HUES6 (cell line): ENCODE data around the gene CCL28.

Source experiments
- H3K27ac ChIP-seq: 2 replicates; pipeline ENCODE4 v1.7.0; 2013; ENCODE audit warnings: low read depth, mild to moderate bottlenecking, low read length, inconsistent platforms
- H3K27me3 ChIP-seq: 2 replicates; pipeline ENCODE4 v1.6.1; 2013; ENCODE audit warnings: low read length; ENCODE audit not compliant: control insufficient read depth, insufficient read depth
- H3K36me3 ChIP-seq: 2 replicates; pipeline ENCODE4 v1.6.1; 2013; ENCODE audit warnings: low read length; ENCODE audit not compliant: control insufficient read depth, insufficient read depth
- H3K4me1 ChIP-seq: 2 replicates; pipeline ENCODE4 v1.6.1; 2013; ENCODE audit warnings: low read length; ENCODE audit not compliant: control insufficient read depth, insufficient read depth
- H3K4me3 ChIP-seq: 2 replicates; pipeline ENCODE4 v1.5.1; 2013; ENCODE audit warnings: low read depth, low read length
- H3K9ac ChIP-seq: one replicate; pipeline ENCODE4 v1.6.1; 2013; ENCODE audit warnings: mild to moderate bottlenecking, low read length
- H3K9me3 ChIP-seq: 2 replicates; pipeline ENCODE4 v1.6.1; 2013; ENCODE audit warnings: low read depth, low read length; ENCODE audit not compliant: control insufficient read depth, insufficient read depth

The CCL28 gene

GRCh38 chr5:43354774-43355173 is 57.4 kb downstream of the CCL28 start:
- Histone ChIP-seq H3K27me3 (no peaks in the 10 kb centered on the region), H3K4me1 (no peaks in the 10 kb centered on the region), H3K36me3 (no peaks in the 10 kb centered on the region), H3K4me3 (no peak overlapping the region), H3K9me3 (peaks cover 10% of the 10 kb centered on the region), H3K27ac (no peak overlapping the region), H3K9ac (no peak overlapping the region)

DNA sequence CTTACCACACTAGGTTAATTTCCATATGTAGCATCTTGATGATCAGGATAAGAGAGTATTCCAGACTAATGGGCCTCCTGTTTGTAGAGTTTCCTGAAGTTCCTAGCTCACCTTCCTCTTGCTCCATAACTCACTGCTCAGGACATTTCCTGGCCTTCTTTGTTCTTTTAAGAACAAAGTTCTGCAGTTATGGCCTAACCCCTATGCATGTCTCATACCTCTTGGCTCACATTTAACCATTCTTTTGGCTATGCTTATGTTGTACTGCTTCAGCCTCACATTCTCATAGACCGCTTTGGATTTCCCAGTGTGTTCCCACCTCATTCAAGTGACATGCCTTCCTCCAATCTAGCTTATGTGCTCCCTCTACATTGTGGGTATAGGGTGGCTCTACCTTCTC is 58.5 kb downstream of the CCL28 start:
- H3K4me3 ChIP-seq, result no peak overlapping the region
- H3K36me3 ChIP-seq, result no peaks in the 10 kb centered on the region
- H3K27me3 ChIP-seq, result no peaks in the 10 kb centered on the region
- peaks cover under 1% of the 10 kb centered on the region; the same call in 1 of the 2 replicates for H3K9me3 ChIP-seq
- H3K9ac ChIP-seq, result no peak overlapping the region
- H3K4me1 ChIP-seq, result no peaks in the 10 kb centered on the region
- no peak overlapping the region for H3K27ac ChIP-seq

- Histone ChIP-seq H3K27ac (no peak overlapping the region), H3K9me3 (no peaks in the 10 kb centered on the region), H3K36me3 (no peaks in the 10 kb centered on the region), H3K27me3 (no peaks in the 10 kb centered on the region), H3K4me3 (no peak overlapping the region), H3K4me1 (no peaks in the 10 kb centered on the region), H3K9ac (no peak overlapping the region)
Observed at GRCh38 chr5:43352915-43353314, 59.3 kb downstream of the CCL28 start.

- no peaks in the 10 kb centered on the region for H3K27me3 ChIP-seq
- no peak overlapping the region for H3K9ac ChIP-seq
- H3K36me3 ChIP-seq, result no peaks in the 10 kb centered on the region
- no peak overlapping the region for H3K4me3 ChIP-seq
- H3K27ac ChIP-seq, result no peak overlapping the region
- no peaks in the 10 kb centered on the region for H3K4me1 ChIP-seq
- no peaks in the 10 kb centered on the region for H3K9me3 ChIP-seq
Observed at GRCh38 chr5:43352131-43352530, 60.1 kb downstream of the CCL28 start.

- Histone ChIP-seq H3K27ac (no peak overlapping the region), H3K9me3 (no peaks in the 10 kb centered on the region), H3K36me3 (no peaks in the 10 kb centered on the region), H3K4me1 (no peaks in the 10 kb centered on the region), H3K4me3 (no peak overlapping the region), H3K27me3 (no peaks in the 10 kb centered on the region), H3K9ac (no peak overlapping the region)
Observed at GRCh38 chr5:43348861-43349363, 63.3 kb downstream of the CCL28 start.

- Histone ChIP-seq H3K27ac (no peak overlapping the region), H3K36me3 (no peaks in the 10 kb centered on the region), H3K9ac (no peak overlapping the region), H3K27me3 (no peaks in the 10 kb centered on the region), H3K4me1 (no peaks in the 10 kb centered on the region), H3K4me3 (no peak overlapping the region), H3K9me3 (no peaks in the 10 kb centered on the region)
Observed at GRCh38 chr5:43348207-43348606, 64.0 kb downstream of the CCL28 start.

DNA sequence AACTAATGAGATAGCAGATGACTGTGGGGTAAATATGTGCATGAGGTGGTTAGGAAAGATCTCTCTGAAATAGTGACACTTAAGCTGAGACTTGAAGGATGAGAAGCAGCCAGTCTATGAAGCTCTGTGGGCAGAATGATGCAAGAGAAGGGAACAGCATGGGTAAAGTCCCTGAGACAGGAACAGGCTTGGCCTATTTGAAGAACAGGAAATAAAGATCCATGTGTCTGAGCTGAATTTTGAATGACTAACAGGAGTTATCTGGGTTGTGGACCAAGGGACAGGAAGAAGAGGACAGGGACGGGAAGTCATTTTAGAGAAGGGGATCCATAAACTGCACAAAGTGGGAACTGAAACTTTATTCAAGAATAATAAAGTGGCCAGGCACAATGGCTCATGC is 73.3 kb downstream of the CCL28 start:
- Histone ChIP-seq H3K9ac (no peak overlapping the region), H3K4me1 (no peaks in the 10 kb centered on the region), H3K36me3 (no peaks in the 10 kb centered on the region), H3K9me3 (peaks cover 36% of the 10 kb centered on the region), H3K27me3 (no peaks in the 10 kb centered on the region), H3K4me3 (no peak overlapping the region), H3K27ac (no peak overlapping the region)

- Histone ChIP-seq H3K4me3 (no peak overlapping the region), H3K4me1 (no peaks in the 10 kb centered on the region), H3K27ac (no peak overlapping the region), H3K9ac (no peak overlapping the region), H3K27me3 (no peaks in the 10 kb centered on the region), H3K9me3 (peaks cover 42% of the 10 kb centered on the region), H3K36me3 (no peaks in the 10 kb centered on the region)
Observed at GRCh38 chr5:43336159-43336558, 76.0 kb downstream of the CCL28 start.

DNA sequence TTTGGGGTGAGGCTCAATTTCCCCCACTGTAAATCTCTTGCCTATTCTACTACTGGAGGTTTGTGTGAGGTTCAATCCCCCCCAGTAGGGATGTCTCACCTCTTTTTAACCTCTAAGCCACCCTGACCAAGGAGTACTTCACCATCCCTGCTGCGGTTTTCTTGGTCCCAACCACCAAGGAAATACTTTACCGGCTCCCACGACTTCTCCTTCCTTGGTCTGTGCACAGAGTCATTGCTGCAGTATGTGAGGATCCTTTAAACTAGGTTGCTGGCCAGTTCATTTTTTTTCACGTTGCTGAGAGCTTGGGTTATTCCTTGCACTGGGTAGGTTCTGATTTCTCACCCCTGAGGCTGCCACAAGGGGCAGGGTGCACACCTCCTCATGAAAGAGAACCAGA is 76.5 kb downstream of the CCL28 start:
- Histone ChIP-seq H3K4me3 (no peak overlapping the region), H3K9ac (no peak overlapping the region), H3K4me1 (no peaks in the 10 kb centered on the region), H3K27me3 (no peaks in the 10 kb centered on the region), H3K36me3 (no peaks in the 10 kb centered on the region), H3K9me3 (peaks cover 37% of the 10 kb centered on the region), H3K27ac (no peak overlapping the region)

- H3K4me1 ChIP-seq, result no peaks in the 10 kb centered on the region
- no peak overlapping the region for H3K27ac ChIP-seq
- H3K9ac ChIP-seq, result no peak overlapping the region
- H3K36me3 ChIP-seq, result no peaks in the 10 kb centered on the region
- H3K4me3 ChIP-seq, result no peak overlapping the region
- H3K9me3 ChIP-seq, result peaks cover 37% of the 10 kb centered on the region
- H3K27me3 ChIP-seq, result no peaks in the 10 kb centered on the region
Observed at GRCh38 chr5:43332401-43332800, 79.8 kb downstream of the CCL28 start.
